ENCODE results near the gene RNF121. TPM values are rescaled to one million over a fixed set of nuclear protein-coding genes. Genes with fewer than 3 reads are reported as not detected.
"Not testable (repeated sequence)": the region's sequence is repeated elsewhere in the genome, so short reads cannot be mapped to it uniquely, and the experiment has no call there.

RNF121 gene
- total RNA-seq, result 30.5 and 31.4 TPM in 2 replicates

GRCh38 chr11:71928737-71929443, at the start of gene RNF121:
Gene RNF121 (plus strand): TSS chr11:71929046. CDS start chr11:71929062, 16 bp downstream.
- no peak for DNase-seq (ENCODE audit: extremely low read depth, low read depth, low spot score)

- not testable (repeated sequence) for DNase-seq (ENCODE audit: extremely low read depth, low read depth, low spot score)
Observed at GRCh38 chr11:71885806-71886205, 43.0 kb upstream of the RNF121 start.

GRCh38 chr11:71888335-71889010, 40.4 kb upstream of the RNF121 start:
- not testable (repeated sequence) for DNase-seq (ENCODE audit: extremely low read depth, low read depth, low spot score)

DNA sequence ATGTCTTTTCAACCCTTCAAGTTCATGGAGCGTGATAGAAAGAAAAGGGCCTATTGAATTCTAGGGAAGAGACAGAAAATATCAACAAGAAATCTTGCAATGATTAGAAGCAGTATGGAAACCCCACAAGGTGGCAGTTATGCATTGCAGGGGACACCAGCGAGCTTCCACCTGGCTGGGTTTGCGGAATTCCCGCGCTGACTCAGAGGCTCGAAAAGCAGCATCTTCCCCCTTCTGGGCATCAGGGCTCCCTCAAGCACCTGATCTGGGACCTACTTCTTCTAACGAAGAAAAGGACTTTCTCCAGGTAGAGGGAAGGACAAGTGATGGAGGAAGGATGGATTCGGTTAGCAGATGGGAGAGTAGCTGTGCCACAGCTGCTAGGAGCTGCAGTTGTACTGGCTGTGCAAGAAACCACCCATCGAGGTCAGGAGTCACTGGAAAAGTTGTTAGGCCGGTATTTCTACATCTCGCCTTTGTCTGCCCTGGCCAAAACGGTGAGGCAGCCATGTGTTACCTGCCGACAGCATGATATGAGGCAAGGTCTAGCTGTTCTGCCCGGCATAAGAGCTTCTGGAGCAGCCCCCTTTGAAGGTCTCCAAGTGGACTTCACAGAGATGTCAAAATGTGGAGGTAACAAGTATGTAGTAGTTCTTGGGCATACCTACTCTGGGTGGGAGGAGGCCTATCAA, 39.5 kb upstream of the RNF121 start:
- not testable (repeated sequence) for DNase-seq (ENCODE audit: extremely low read depth, low read depth, low spot score)

DNA sequence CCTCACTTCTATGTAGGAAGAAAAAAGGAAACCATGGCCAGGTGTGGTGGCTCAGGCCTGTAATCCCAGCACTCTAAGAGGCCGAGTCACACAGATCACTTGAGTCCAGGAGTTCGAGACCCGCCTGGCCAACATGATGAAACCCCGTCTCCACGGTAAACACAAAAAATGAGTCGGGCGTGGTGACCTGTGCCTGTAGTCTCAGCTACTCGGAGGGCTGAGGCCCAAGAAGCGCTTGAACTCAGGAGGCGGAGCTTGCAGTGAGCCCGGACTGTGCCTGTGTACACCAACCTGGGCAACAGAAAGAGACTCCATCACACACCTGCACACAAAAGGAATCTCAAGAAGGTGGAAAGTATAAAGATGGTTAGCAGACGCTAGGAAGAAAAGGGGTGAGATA, 32.9 kb upstream of the RNF121 start:
- no peak for DNase-seq (ENCODE audit: extremely low read depth, low read depth, low spot score)

DNA sequence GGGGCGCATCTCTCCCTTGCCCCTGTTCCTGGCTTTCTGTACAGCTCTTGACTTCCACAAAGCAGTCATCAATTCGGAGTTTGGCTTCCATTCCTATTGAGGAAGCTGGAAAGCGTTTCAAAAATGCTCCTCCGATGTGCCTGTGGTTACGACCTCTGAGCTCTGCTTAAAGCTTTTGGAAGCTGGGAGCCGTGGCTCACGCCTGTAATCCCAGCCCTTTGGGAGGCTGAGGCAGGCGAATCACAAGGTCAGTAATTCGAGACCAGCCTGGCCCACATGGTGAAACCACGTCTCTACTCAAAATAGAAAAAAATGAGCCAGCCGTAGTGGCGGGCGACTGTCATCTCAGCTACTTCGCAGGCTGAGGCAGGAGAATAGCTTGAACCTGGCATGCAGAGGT, 27.7 kb upstream of the RNF121 start:
- DNase-seq (ENCODE audit: extremely low read depth, low read depth, low spot score), result not testable (repeated sequence)

GRCh38 chr11:71908218-71908617, 20.6 kb upstream of the RNF121 start:
- DNase-seq (ENCODE audit: extremely low read depth, low read depth, low spot score), result no peak

- not testable (repeated sequence) for DNase-seq (ENCODE audit: extremely low read depth, low read depth, low spot score)
Observed at GRCh38 chr11:71910775-71911174, 18.1 kb upstream of the RNF121 start.

DNA sequence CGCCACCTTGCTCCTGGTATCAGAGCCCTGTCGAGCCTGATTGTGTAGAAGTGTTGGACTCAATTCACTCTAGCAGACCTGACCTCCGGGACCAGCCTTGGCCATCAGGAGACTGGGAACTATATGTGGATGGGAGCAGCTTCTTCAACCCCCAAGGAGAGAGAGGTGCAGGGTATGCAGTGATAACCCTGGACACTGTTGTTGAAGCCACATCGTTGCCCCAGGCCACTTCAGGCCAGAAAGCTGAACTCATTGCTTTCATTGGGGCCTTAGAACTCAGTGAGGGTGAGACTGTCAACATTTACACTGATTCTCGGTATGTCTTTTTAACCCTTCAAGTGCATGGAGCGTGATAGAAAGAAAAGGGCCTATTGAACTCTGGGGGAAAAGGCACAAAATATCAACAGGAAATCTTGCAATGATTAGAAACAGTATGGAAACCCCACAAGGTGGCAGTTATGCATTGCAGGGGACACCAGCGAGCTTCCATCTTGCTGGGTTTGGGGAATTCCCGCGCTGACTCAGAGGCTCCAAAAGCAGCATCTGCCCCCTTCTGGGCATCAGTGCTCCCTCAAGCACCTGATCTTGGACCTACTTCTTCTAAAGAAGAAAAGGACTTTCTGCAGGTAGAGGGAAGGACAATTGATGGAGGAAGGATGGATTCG, 17.4 kb upstream of the RNF121 start:
- DNase-seq (ENCODE audit: extremely low read depth, low read depth, low spot score), result not testable (repeated sequence)

DNA sequence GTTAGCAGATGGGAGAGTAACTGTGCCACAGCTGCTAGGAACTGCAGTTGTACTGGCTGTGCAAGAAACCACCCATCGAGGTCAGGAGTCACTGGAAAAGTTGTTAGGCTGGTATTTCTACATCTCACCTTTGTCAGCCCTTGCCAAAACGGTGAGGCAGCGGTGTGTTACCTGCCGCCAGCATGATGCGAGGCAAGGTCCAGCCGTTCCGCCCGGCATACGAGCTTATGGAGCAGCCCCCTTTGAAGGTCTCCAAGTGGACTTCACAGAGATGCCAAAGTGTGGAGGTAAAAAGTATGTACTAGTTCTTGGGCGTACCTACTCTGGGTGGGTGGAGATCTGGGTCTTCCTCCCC, 16.9 kb upstream of the RNF121 start:
- not testable (repeated sequence) for DNase-seq (ENCODE audit: extremely low read depth, low read depth, low spot score)

DNA sequence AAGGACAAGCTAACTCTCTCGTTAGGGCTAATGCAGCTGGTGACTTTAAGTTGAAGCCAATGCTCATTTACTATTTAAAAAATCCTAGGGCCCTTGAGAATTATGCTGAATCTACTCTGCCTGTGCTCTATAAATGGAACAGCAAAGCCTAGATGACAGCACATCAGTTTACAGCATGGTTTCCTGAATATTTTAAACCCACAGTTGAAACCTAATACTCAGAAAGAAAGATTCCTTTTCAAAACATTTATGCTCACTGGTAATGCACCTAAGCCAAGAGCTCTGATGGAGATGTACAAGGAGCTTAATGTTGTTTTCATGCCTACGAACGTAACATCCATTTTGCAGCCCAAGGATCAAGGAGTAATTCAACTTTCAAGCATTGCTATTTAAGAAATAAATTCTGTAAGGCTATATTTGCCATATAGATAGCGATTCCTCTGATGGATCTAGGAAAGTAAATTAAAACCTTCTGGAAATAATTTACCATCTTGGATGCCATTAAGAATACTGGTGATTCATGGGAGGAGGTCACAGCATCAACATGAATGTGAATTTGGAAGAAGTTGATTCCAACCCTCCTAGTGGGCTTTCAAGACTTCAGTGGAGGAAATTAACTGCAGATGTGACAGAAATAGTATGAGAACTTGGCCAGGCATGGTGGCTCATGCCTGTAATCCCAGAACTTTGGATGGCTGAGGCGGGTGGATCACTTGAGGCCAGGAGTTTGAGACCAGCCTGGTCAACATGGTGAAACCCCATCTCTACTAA, 14.9 kb upstream of the RNF121 start:
- no peak for DNase-seq (ENCODE audit: extremely low read depth, low read depth, low spot score)

DNA sequence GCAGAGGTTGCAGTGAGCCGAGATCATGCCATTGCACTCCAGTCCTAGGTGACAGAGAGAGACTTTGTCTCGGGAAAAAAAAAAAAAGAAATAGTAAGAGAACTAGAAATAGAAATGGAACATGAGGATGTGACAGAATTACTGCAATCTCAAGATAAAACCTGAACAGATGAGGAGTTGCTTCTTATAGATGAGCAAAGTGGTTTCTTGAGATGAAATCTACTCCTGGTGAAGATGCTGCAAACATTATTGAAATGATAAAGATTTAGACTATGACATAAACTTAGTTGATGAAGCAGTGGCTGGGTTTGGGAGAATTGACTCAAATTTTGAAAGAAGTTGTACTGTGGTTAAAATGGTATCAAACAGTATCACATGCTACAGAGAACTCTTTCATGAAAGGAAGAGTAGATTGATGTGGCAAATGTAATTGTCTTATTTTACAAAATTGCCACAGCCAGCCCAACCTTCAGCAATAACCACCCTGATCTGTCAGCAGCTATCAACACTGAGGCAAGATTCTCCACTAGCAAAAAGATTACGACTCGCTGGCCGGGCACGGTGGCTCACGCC, 14.1 kb upstream of the RNF121 start:
- DNase-seq (ENCODE audit: extremely low read depth, low read depth, low spot score), result no peak

- DNase-seq (ENCODE audit: extremely low read depth, low read depth, low spot score), result no peak
Observed at GRCh38 chr11:71917646-71918140, 11.2 kb upstream of the RNF121 start.

GRCh38 chr11:71927820-71928736, 768 bp upstream of the RNF121 start, which contains the start of gene XNDC1N:
Gene XNDC1N (minus strand): TSS chr11:71928594. CDS start chr11:71923353, 5,241 bp downstream.
- DNase-seq (ENCODE audit: extremely low read depth, low read depth, low spot score), result peak; percentile 90

DNA sequence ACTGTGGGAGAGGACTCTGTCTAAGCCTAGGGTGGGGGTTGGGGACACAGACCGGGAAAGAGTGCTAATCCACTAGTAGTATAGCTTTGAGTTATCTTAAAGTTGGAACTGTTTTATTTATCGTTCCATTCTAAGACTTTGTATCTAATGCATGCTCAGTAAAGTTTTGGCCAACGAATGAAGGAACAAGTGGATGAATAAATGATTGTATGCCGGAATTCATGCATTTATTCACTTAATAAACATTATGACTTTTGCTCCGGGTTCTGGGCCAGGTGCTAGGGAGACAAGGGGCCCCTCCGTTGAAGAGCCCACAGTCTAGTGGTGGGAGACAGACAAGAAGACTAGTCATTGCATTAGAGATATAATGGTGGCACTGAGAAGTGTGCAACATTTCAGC, 645 bp downstream of the RNF121 start:
- DNase-seq (ENCODE audit: extremely low read depth, low read depth, low spot score), result no peak

DNA sequence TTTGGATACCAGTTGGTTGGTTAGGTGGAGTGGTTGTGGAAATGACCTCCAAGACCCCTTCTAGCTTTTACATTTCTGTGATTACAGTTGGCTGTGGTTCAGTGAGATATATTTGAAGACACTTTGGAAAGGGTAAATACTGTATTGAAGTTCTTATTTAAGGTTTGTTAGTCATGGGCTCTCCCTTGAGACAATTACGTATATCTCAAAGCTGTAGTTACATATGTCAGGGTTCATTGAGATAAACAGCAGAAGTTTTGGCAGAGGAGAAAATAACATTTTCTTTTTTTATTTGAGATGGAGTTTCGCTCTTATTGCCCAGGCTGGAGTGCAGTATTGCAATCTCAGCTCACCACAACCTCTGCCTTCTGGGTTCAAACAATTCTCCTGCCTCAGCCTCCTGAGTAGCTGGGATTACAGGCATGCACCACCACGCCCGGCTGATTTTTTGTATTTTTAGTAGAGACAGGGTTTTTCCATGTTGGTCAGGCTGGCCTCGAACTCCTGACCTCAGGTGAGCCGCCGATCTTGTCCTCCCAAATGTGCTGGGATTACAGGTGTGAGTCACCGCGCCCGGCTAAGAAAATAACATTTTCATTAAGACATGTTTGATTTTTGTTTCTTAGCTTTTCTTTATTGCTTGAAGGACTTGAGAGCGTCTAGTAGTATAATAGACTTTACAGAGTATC, 1.9 kb downstream of the RNF121 start:
- no peak for DNase-seq (ENCODE audit: extremely low read depth, low read depth, low spot score)

DNA sequence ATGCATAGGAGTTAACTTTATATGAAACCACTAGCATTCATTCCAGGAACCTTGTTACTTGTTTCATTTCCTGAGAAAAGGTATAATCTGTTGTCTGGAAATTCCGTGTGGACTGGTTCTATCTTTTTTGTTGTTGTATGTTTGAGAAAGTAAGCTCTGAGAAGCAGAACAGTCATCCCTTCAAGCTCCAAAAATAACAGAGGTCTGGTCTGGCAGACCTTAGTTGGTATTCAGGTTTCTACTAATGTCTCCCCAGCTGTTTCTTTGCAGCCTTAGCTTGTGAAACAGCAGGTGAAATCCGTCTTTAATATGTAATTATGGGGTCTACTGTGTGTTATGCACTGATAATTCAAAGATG, 2.4 kb downstream of the RNF121 start:
- DNase-seq (ENCODE audit: extremely low read depth, low read depth, low spot score), result no peak

Data from glomerular endothelial cell (primary cell).